Endothelial cell of umbilical vein (primary cell): Measurements from ENCODE around the gene PHACTR1. TPM values are rescaled to one million over a fixed set of nuclear protein-coding genes. Genes with fewer than 3 reads are reported as not detected.

Experiments
- BruUV-seq: library from RNA; stranded (reverse); fragments of 400-500 nt; replicated peaks from 2 replicates; lab custom pipeline; 2021; lab: Mats Ljungman, UMichigan
- CTCF ChIA-PET: fragments of 300-600, 350-600 bp; sonication (Branson Sonifier 250); formaldehyde crosslinking; loops from one replicate; lab custom pipeline; 2021; ENCODE audit warnings: antibody characterized with exemption, inconsistent platforms; lab: Charles Lee
- POLR2A ChIA-PET: fragments of 300-600, 350-600 bp; sonication (Branson Sonifier 250); formaldehyde crosslinking; loops from one replicate; lab custom pipeline; 2021; ENCODE audit warnings: antibody characterized with exemption, inconsistent platforms; lab: Charles Lee
- DNase-seq: peaks from one replicate; pipeline ENCODE4 v3.0.0-alpha.2; 2011; ENCODE audit warnings: low read depth, low spot score
- FAIRE-seq: peaks from 2 replicates; lab custom pipeline; 2011; peaks lifted over from hg19 to GRCh38; lab: Jason Lieb, UNC
- H2AFZ ChIP-seq: 2 replicates; pipeline ENCODE4 v1.6.0; 2012; ENCODE audit warnings: low read depth, low read length, control low read depth, inconsistent platforms
- H3K27ac ChIP-seq: 2 replicates; pipeline ENCODE4 v1.5.1; 2011; ENCODE audit warnings: low read depth, mild to moderate bottlenecking, control low read depth, low read length, moderate library complexity; ENCODE audit not compliant: insufficient read depth
- H3K27me3 ChIP-seq, 2 experiments: 2 replicates each; pipeline versions ENCODE4 v1.6.0 to v1.6.1; 2011; ENCODE audit warnings: low read length in 2 of 2, mixed read lengths in 1 of 2; ENCODE audit not compliant: control insufficient read depth in 2 of 2, insufficient read depth in 2 of 2
- H3K36me3 ChIP-seq, 2 experiments: 2 replicates in 1 of 2; 3 replicates in 1 of 2; pipeline ENCODE4 v1.5.1; 2011; ENCODE audit warnings: low read length in 2 of 2, mild to moderate bottlenecking in 1 of 2, moderate library complexity in 1 of 2; ENCODE audit not compliant: control insufficient read depth in 2 of 2, insufficient read depth in 2 of 2; ENCODE audit errors: extremely low read depth in 1 of 2
- H3K4me1 ChIP-seq: 3 replicates; pipeline ENCODE4 v1.5.1; 2011; ENCODE audit warnings: mild to moderate bottlenecking, low read length; ENCODE audit not compliant: control insufficient read depth, insufficient read depth; ENCODE audit errors: extremely low read depth
- H3K4me2 ChIP-seq: 2 replicates; pipeline ENCODE4 v1.6.1; 2011; ENCODE audit warnings: low read length, control low read depth, mixed read lengths; ENCODE audit not compliant: insufficient read depth
- H3K4me3 ChIP-seq, 3 experiments: fragments of 200-600 bp in 1 of 3; sonication (generic), shearing (Covaris generic) in 1 of 3; replicated peaks in 1 of 3; 2 replicates each; pipeline ENCODE4 v1.5.1; 2011 to 2016; ENCODE audit warnings: control low read depth in 3 of 3, low read length in 3 of 3, mild to moderate bottlenecking in 2 of 3, inconsistent platforms in 1 of 3, low read depth in 1 of 3, moderate library complexity in 1 of 3; ENCODE audit not compliant: insufficient read depth in 1 of 3
- H3K79me2 ChIP-seq: 2 replicates; pipeline ENCODE4 v1.6.0; 2012; ENCODE audit warnings: low read length, inconsistent platforms; ENCODE audit not compliant: control insufficient read depth, insufficient read depth
- H3K9ac ChIP-seq: replicated peaks from 2 replicates; pipeline ENCODE3; 2011; ENCODE audit warnings: low read length, control low read depth; ENCODE audit not compliant: insufficient read depth; ENCODE audit errors: extremely low read depth
- H3K9me1 ChIP-seq: replicated peaks from 3 replicates; pipeline ENCODE4 v1.6.0; 2011; ENCODE audit warnings: mild to moderate bottlenecking, low read length; ENCODE audit not compliant: control insufficient read depth, insufficient read depth; ENCODE audit errors: extremely low read depth
- H3K9me3 ChIP-seq: replicated peaks from 2 replicates; pipeline ENCODE4 v1.5.1; 2012; ENCODE audit warnings: low read length, inconsistent platforms; ENCODE audit not compliant: control insufficient read depth, insufficient read depth
- H4K20me1 ChIP-seq: replicated peaks from 2 replicates; pipeline ENCODE3; 2011; ENCODE audit warnings: mild to moderate bottlenecking, low read length; ENCODE audit not compliant: control insufficient read depth, insufficient read depth; ENCODE audit errors: extremely low read depth
- CTCF ChIP-seq, 2 donors: IDR thresholded peaks; 1 replicate in 1 of 2; 2 replicates in 1 of 2; pipeline ENCODE4 v1.5.1; 2011; ENCODE audit warnings: low read length in 2 of 2, mild to moderate bottlenecking in 2 of 2, moderate library complexity in 2 of 2, control low read depth in 1 of 2, inconsistent platforms in 1 of 2, low read depth in 1 of 2; ENCODE audit not compliant: insufficient read depth in 1 of 2; ENCODE audit errors: extremely low read depth in 1 of 2
- EZH2 ChIP-seq: IDR thresholded peaks from 2 replicates; pipeline ENCODE4 v1.6.1; 2012; ENCODE audit warnings: borderline replicate concordance, low read depth, mild to moderate bottlenecking, moderate library complexity, low read length, inconsistent platforms; ENCODE audit not compliant: severe bottlenecking
- FOS ChIP-seq: IDR thresholded peaks from 2 replicates; pipeline ENCODE4 v1.6.1; 2011; ENCODE audit warnings: mild to moderate bottlenecking, low read length, moderate library complexity, borderline replicate concordance; ENCODE audit not compliant: insufficient read depth
- GATA2 ChIP-seq: IDR thresholded peaks from 2 replicates; pipeline ENCODE4 v1.7.0; 2011; ENCODE audit warnings: low read depth, mild to moderate bottlenecking, moderate library complexity, mixed read lengths, low read length; ENCODE audit not compliant: insufficient read length, insufficient read depth
- MAX ChIP-seq: IDR thresholded peaks from 2 replicates; pipeline ENCODE4 v1.6.1; 2011; ENCODE audit not compliant: insufficient read depth, insufficient read length
- MYC ChIP-seq: IDR thresholded peaks from one replicate; pipeline ENCODE4 v1.6.1; 2011; ENCODE audit warnings: mild to moderate bottlenecking, low read depth, low read length
- POLR2A ChIP-seq: IDR thresholded peaks from 2 replicates; pipeline ENCODE4 v1.6.1; 2012; ENCODE audit warnings: low read depth, mild to moderate bottlenecking, control low read depth, low read length
- POLR2AphosphoS5 ChIP-seq: IDR thresholded peaks from 2 replicates; pipeline ENCODE4 v1.6.1; 2012; ENCODE audit warnings: low read depth, mild to moderate bottlenecking, control low read depth, low read length, moderate library complexity; ENCODE audit not compliant: insufficient read depth
- dilution Hi-C: fragments of 300-500 bp; cut with MboI; formaldehyde crosslinking; loops from one replicate; pipeline ENCODE4 v1.15.0; 2019; ENCODE audit warnings: low sequenced_read_pairs; ENCODE audit not compliant: extremely low pct_ligation_motif_present
- intact Hi-C: fragments of 100-400 bp; cut with micrococcal nuclease; formaldehyde crosslinking; loops from one replicate; pipeline ENCODE4 v1.10.0; 2022
- polyA plus RNA-seq, 4 experiments: library from polyadenylated mRNA; depleted of rRNA in 3 of 4; stranded (reverse) in 3 of 4; unstranded in 1 of 4; fragments of >200 nt; gene quantifications; 2 replicates each; pipeline versions ENCODE4 v1.2.1 to v1.2.3, GENCODE V29; 2011 to 2012; ENCODE audit warnings: missing spikeins in 1 of 4
- total RNA-seq: library from RNA; stranded (reverse); gene quantifications from 2 replicates; pipeline ENCODE4 v1.2.3, GENCODE V29; 2021

Gene PHACTR1
- total and polyA plus RNA-seq, 2 donors (not counting 3 experiments of a cell fraction or from before 2014, with no cell fraction given) = 2.4 to 23.2 TPM

GRCh38 chr6:13285705-13286104 lies 569.1 kb downstream of the PHACTR1 start:
- POLR2A ChIA-PET = no interaction called here

More at GRCh38 chr6:13285705-13286104, 569.1 kb downstream of the PHACTR1 start:
- Histone ChIP-seq H4K20me1 (no peaks in the 10 kb centered on the region), H2AFZ (no peak overlapping the region), H3K4me2 (no peak overlapping the region), H3K9ac (no peak overlapping the region), H3K9me3 (no peaks in the 10 kb centered on the region), H3K79me2 (no peaks in the 10 kb centered on the region), H3K9me1 (no peaks in the 10 kb centered on the region), H3K27ac (no peak overlapping the region), H3K27me3 (no peaks in the 10 kb centered on the region), H3K4me3 (no peak overlapping the region), H3K36me3 (no peaks in the 10 kb centered on the region), H3K4me1 (no peaks in the 10 kb centered on the region)
- no peak for DNase-seq
- TF ChIP-seq POLR2A (no peak), FOS (no peak), MYC (no peak), GATA2 (no peak), MAX (no peak), POLR2AphosphoS5 (no peak), EZH2 (no peak), CTCF (IDR thresholded peaks at IDR 0.05; ENCODE audit: extremely low read depth in 1 of 2, insufficient read depth in 1 of 2, low read depth in 1 of 2, low read length in 2 of 2) (no peak)
- no peak for FAIRE-seq
- dilution Hi-C loops (no loop called here), intact Hi-C loops (no loop called here)
- BruUV-seq = no TSS peak
- CTCF ChIA-PET = interaction anchor here (1.3 to 1.5 kb wide), 2 partner anchors 11 to 375 kb away, joined by 3 to 4 read pairs; no protein-coding TSS in a partner anchor
